Skeletal muscle tissue (tissue), 4 donors: ENCODE data around the gene SCAP. TPM values are rescaled to one million over a fixed set of nuclear protein-coding genes. Genes with fewer than 3 reads are reported as not detected.
"Not testable (repeated sequence)": the region's sequence is repeated elsewhere in the genome, so short reads cannot be mapped to it uniquely, and the experiment has no call there.

Experiments
- H3K27ac ChIP-seq: one replicate; pipeline ENCODE4 v1.7.0; 2013; ENCODE audit warnings: mild to moderate bottlenecking, low read depth, low read length, inconsistent platforms
- H3K27me3 ChIP-seq, 3 donors: one replicate each; pipeline ENCODE4 v1.7.0; 2013; ENCODE audit warnings: low read length in 3 of 3; ENCODE audit not compliant: control insufficient read depth in 3 of 3, insufficient read depth in 3 of 3
- H3K36me3 ChIP-seq, 3 donors: one replicate each; pipeline ENCODE4 v1.7.0; 2013; ENCODE audit warnings: low read length in 3 of 3; ENCODE audit not compliant: control insufficient read depth in 3 of 3, insufficient read depth in 3 of 3
- H3K4me1 ChIP-seq, 3 donors: one replicate each; pipeline ENCODE4 v1.7.0; 2013; ENCODE audit warnings: low read length in 3 of 3, mild to moderate bottlenecking in 3 of 3; ENCODE audit not compliant: control insufficient read depth in 3 of 3, insufficient read depth in 3 of 3
- H3K4me3 ChIP-seq, 3 donors: one replicate each; pipeline ENCODE4 v1.7.0; 2013; ENCODE audit warnings: low read length in 3 of 3
- H3K9ac ChIP-seq, 3 donors: one replicate each; pipeline ENCODE4 v1.7.0; 2013; ENCODE audit warnings: low read length in 3 of 3, mild to moderate bottlenecking in 3 of 3, moderate library complexity in 2 of 3, low read depth in 1 of 3
- H3K9me3 ChIP-seq, 3 donors: one replicate each; pipeline ENCODE4 v1.7.0; 2013; ENCODE audit warnings: low read length in 3 of 3; ENCODE audit not compliant: control insufficient read depth in 3 of 3
- total RNA-seq: library from RNA; depleted of rRNA; stranded (reverse); fragments of >200 nt; gene quantifications from one replicate; pipeline ENCODE4 v1.2.3, GENCODE V29; 2014
- donor health status: Osteomylitis.

The SCAP gene
- total RNA-seq, 1 donor from 2014 or later, result 53.8 TPM

DNA sequence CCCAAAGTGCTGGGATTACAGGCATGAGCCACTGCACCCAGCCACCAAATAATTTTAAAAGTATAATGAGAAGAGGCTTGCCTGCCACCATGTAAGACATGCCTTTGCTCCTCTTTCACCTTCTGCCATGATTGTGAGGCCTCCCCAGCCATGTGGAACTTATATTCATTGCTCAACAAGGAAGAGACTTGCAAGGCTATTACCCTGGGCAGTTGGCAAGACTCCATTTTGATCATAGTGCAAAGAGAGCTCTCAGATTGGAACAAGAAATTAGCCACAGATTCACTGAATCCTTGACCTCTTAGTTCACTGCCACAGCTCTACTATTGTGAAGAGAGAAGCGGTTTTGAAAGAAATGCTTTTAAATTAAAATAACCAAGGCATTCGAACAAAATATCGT is 6.1 kb downstream of the SCAP start:
- H3K9me3 ChIP-seq, result no peaks in the 10 kb centered on the region
- H3K9ac ChIP-seq, result no peak overlapping the region
- no peak overlapping the region for H3K4me3 ChIP-seq
- no peak overlapping the region for H3K27ac ChIP-seq
- no peaks in the 10 kb centered on the region for H3K36me3 ChIP-seq
- no peaks in the 10 kb centered on the region for H3K27me3 ChIP-seq
- H3K4me1 ChIP-seq, result peaks cover 2 to 9% (median 5%) of the 10 kb centered on the region in 3 donors

DNA sequence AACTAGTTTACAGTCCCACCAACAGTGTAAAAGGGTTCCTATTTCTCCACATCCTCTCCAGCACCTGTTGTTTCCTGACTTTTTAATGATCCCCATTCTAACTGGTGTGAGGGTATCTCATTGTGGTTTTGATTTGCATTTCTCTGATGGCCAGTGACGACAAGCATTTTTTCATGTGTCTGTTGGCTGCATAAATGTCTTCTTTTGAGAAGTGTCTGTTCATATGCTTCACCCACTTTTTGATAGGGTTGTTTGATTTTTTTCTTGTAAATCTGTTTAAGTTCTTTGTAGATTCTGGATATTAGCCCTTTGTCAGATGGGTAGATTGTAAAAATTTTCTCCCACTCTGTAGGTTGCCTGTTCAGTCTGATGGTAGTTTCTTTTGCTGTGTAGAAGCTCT is 7.4 kb downstream of the SCAP start:
- not testable (repeated sequence) for H3K27ac ChIP-seq, H3K27me3 ChIP-seq, H3K9me3 ChIP-seq, H3K4me1 ChIP-seq, H3K9ac ChIP-seq, H3K36me3 ChIP-seq, H3K4me3 ChIP-seq

DNA sequence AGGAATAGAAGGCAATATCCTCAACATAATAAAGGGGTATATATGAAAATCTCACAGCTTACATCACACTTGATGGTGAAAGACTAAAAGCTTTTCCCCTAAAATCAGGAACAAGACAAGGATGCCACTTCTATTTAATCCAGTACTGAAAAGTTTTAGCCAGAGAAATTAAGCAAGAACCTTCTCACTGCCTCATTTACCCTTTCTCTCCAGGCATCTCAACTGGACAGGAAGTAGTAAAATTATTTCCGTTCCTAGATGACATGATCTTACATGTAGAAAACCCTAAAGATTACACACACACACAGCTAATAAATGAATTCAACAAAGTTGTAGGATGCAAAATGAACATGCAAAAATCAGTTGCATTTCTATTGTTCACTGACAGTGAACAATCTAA is 11.2 kb downstream of the SCAP start:
- H3K36me3 ChIP-seq, result no peaks in the 10 kb centered on the region
- no peak overlapping the region for H3K27ac ChIP-seq
- no peaks in the 10 kb centered on the region for H3K9me3 ChIP-seq
- H3K4me3 ChIP-seq, result no peak overlapping the region
- H3K27me3 ChIP-seq, result no peaks in the 10 kb centered on the region
- H3K4me1 ChIP-seq, result peaks cover 0 to 12% (median 5%) of the 10 kb centered on the region in 3 donors
- no peak overlapping the region for H3K9ac ChIP-seq

DNA sequence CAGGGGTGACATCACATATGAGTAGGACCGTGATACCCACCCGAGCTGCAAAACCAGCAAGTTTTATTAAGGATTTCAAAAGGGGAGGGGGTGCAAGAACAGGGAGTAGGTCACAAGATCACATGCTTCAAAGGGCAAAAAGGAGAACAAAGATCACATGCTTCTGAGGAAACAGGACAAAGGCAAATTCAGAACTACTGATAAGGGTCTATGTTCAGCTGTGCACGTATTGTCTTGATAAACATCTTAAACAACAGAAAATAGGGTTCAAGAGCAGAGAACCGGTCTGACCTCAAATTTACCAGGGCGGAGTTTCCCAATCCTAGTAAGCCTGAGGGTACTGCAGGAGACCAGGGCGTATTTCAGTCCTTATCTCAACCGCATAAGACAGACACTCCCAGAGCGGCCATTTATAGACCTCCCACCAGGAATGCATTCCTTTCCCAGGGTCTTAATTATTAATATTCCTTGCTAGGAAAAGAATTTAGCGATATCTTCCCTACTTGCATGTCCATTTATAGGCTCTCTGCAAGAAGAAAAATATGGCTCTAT is 16.1 kb downstream of the SCAP start:
- H3K9ac ChIP-seq, H3K36me3 ChIP-seq, H3K27me3 ChIP-seq, H3K27ac ChIP-seq, H3K4me3 ChIP-seq, H3K9me3 ChIP-seq: not testable (repeated sequence)
- peaks cover 0 to 12% (median 7%) of the 10 kb centered on the region in 3 donors for H3K4me1 ChIP-seq

DNA sequence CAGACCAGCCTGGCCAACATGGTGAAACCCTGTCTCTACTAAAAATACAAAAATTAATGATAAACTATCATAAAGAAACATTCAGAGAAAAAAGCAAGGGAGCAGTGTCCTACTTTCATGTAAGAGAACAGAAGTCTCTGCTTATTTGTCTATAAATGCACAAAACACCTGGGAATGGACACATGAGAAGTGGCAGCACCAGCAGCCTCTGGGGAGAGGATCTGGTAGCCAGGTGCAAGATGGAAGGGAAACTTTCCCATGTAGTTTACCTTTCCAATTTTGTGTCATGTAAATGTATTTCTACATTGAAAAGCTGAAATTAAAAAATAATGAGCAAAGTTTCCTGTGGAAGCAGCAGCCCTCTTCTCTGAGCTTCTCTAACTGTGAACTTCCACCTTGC is 18.8 kb downstream of the SCAP start:
- H3K27me3 ChIP-seq, result no peaks in the 10 kb centered on the region
- H3K27ac ChIP-seq, result no peak overlapping the region

DNA sequence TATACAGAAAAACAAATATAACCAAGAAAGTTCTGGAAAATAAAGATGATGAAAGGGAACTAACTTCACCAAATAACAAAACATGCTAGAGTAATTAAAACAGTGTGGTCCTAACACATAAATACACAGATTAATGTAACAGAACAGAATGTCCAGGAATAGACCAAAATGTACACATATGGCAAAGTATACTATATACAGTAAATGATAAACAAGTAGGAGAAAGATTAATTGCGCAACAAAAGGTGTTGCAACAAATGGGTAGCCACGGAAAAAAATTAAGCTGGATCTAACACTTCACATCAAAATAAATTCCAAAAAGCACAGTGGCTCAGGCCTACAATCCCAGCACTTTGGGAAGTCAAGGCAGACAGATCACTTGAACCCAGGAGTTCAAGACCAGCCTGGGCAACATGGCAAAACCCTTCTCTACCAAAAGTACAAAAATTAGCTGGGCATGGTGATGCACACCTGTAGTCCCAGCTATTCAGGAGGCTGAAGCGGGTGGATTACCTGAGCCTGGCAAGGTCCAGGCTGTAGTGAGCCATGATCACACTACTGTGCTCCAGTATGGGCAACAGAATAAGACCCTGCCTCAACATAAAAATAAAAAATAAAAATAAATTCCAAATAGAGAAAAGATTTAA is 19.8 kb downstream of the SCAP start:
- Histone ChIP-seq H3K36me3 (peaks cover 0 to 2% (median 0%) of the 10 kb centered on the region in 3 donors), H3K4me3 (no peak overlapping the region), H3K27me3 (no peaks in the 10 kb centered on the region), H3K9me3 (no peaks in the 10 kb centered on the region), H3K4me1 (peaks cover 0 to 4% (median 0%) of the 10 kb centered on the region in 3 donors), H3K9ac (no peak overlapping the region), H3K27ac (no peak overlapping the region)

More for the DNA sequence above, 18.8 kb downstream of the SCAP start:
- peaks cover 0 to 4% (median 3%) of the 10 kb centered on the region in 3 donors for H3K4me1 ChIP-seq
- H3K9me3 ChIP-seq, result no peaks in the 10 kb centered on the region
- H3K9ac ChIP-seq, result no peak overlapping the region
- no peak overlapping the region for H3K4me3 ChIP-seq
- peaks cover 0 to 2% (median 0%) of the 10 kb centered on the region in 3 donors for H3K36me3 ChIP-seq

DNA sequence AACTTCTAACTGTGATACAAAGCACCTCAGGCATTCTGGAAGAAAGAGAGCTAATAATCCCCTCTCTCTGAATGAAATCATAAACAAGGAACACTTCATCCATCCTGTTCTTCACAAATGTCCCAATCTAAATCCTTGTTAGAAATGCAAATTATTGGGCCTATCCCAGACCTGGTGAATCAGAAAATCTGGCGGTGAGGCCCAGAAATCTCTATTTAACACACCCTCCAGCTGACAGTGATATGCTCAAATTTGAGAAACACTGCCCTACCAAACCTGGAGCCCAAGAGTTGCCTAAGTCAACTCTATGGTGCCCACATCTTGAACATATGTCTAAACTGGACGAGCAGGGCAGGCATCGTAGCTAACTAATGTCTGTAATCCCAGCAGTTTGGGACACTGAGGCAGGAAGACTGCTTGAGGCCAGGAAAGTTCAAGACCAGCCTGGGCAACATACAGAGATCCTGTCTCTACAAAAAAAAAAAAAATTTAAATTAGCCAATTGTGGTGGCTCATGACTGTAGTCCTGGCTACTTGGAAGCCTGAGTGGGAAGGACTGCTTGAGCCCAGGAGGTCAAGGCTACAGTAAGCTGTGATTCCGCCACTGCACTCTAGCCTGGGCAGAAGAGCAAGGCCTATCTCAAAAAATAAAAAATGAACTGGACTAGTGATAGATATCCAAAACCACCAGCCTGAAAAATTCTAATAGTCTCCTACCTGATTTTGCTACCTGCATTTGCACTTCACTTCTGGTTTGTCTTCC is 23.1 kb downstream of the SCAP start:
- Histone ChIP-seq H3K9ac (no peak overlapping the region), H3K4me1 (peaks cover 0 to 2% (median 0%) of the 10 kb centered on the region in 3 donors), H3K27ac (no peak overlapping the region), H3K27me3 (no peaks in the 10 kb centered on the region), H3K4me3 (no peak overlapping the region), H3K36me3 (no peaks in the 10 kb centered on the region), H3K9me3 (no peaks in the 10 kb centered on the region)

DNA sequence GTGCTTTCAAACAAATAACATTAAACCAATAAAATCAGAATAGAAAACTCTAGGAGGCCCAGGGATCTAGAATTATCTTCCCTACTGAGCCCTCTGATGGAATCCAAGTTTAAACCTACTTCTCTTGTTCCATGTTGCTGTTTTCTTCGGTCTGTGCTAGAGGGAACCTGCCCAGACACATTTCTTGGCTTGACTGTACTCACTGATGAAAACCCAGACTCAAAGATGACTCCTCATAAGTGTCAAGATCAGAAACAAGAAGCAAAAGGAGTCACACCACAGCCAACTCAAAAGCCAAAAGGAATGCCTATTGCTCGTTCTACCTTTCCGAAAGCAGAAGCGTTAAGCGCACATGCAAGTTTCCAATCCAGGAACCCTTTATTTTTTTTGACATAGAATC is 31.6 kb downstream of the SCAP start:
- Histone ChIP-seq H3K9ac (peak overlapping the region in 1 of 3 donors; percentile 61), H3K36me3 (peaks cover 4 to 11% (median 9%) of the 10 kb centered on the region in 3 donors), H3K27ac (peak overlapping the region; percentile 84), H3K27me3 (no peaks in the 10 kb centered on the region), H3K4me1 (peaks cover 16 to 24% (median 22%) of the 10 kb centered on the region in 3 donors), H3K4me3 (no peak overlapping the region), H3K9me3 (no peaks in the 10 kb centered on the region)

DNA sequence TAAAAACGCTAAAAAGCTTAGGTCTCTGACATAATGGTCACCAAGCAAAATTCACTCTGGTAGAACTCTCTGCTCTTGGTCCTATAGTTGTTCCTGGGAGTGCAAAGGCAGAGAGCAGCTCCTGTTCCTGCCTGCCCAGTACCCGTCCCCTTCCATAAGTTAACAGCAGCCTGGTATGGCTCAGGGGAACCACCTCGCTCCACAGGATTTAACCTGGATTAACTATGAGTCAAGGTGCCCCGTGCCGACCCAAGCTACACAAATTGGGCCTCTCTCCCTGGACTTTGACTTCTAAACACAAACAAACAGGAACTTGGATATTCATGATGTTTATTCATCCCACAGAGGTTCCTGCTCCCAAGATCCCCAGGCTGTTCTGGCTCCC is 32.1 kb downstream of the SCAP start:
- no peaks in the 10 kb centered on the region for H3K9me3 ChIP-seq
- H3K27me3 ChIP-seq, result no peaks in the 10 kb centered on the region
- peak overlapping the region; percentile 61 to 71 (median 66) for H3K9ac ChIP-seq
- peak overlapping the region; percentile 84 for H3K27ac ChIP-seq
- peak overlapping the region in 2 of 3 donors; percentile 6 to 11 for H3K4me3 ChIP-seq
- H3K36me3 ChIP-seq, result peaks cover 4 to 11% (median 9%) of the 10 kb centered on the region in 3 donors
- H3K4me1 ChIP-seq, result peaks cover 16 to 24% (median 22%) of the 10 kb centered on the region in 3 donors
